Stomach (tissue), 9 donors: ENCODE measurements around the gene SPRY1. TPM values are rescaled to one million over a fixed set of nuclear protein-coding genes. Genes with fewer than 3 reads are reported as not detected.
A peak's percentile ranks its signal among the peaks of the same experiment; 100 is the strongest.

Source experiments
- DNase-seq, 2 donors: peaks; one replicate each; pipeline versions ENCODE4 v3.0.0 to v3.0.0-alpha.2; 2013 to 2019
- H3K27ac ChIP-seq, 5 donors: fragments of 200-600 bp in 4 of 5; sonication (generic) in 4 of 5; one replicate each; pipeline ENCODE4 v1.5.1; 2013 to 2019; ENCODE audit warnings: mild to moderate bottlenecking in 1 of 5, moderate library complexity in 1 of 5
- H3K27me3 ChIP-seq, 3 donors: fragments of 200-600 bp; sonication (generic); one replicate each; pipeline ENCODE4 v1.5.1; 2017 to 2019; ENCODE audit warnings: mixed run types in 1 of 3
- H3K36me3 ChIP-seq, 4 donors: fragments of 200-600 bp; sonication (generic); 1 replicate in 3 of 4; 2 replicates in 1 of 4; pipeline ENCODE4 v1.5.1; 2016 to 2019
- H3K4me1 ChIP-seq, 4 donors: fragments of 200-600 bp; sonication (generic); one replicate each; pipeline ENCODE4 v1.5.1; 2016 to 2019
- H3K4me3 ChIP-seq, 4 donors: fragments of 200-600 bp; sonication (generic) in 3 of 4; one replicate each; pipeline ENCODE4 v1.5.1; 2016 to 2019; ENCODE audit warnings: mild to moderate bottlenecking in 1 of 4
- H3K9me3 ChIP-seq, 4 donors: fragments of 200-600 bp; sonication (generic); one replicate each; pipeline ENCODE4 v1.5.1; 2016 to 2019
- EP300 ChIP-seq: sonication (generic); formaldehyde crosslinking; IDR thresholded peaks from one replicate; pipeline ENCODE4 v1.6.1; 2017; ENCODE audit warnings: antibody characterized with exemption
- POLR2A ChIP-seq, 4 donors: fragments of 450-650 bp; IDR thresholded peaks; one replicate each; pipeline ENCODE4 v1.6.1; 2016; ENCODE audit warnings: antibody characterized with exemption in 4 of 4, control low read depth in 2 of 4, mild to moderate bottlenecking in 1 of 4, moderate library complexity in 1 of 4
- POLR2AphosphoS5 ChIP-seq, 3 donors: sonication (generic); formaldehyde crosslinking; IDR thresholded peaks; one replicate each; pipeline ENCODE4 v1.6.1; 2016; ENCODE audit warnings: antibody characterized with exemption in 3 of 3
- WGBS, 5 donors: extraction: QIAGEN DNeasy Blood & Tissue Kit in 3 of 5; methylation state at CpG; one replicate each; pipeline versions ENCODE4 v1.1.5 to v1.1.7; 2013 to 2018; 5-methylcytosine and 5-hydroxymethylcytosine counted together
- intact Hi-C: fragments of 100-400 bp; cut with DNase I; formaldehyde crosslinking; loops from one replicate; pipeline ENCODE4 v1.15.1; 2023; ENCODE audit warnings: low total_unique reads
- polyA plus RNA-seq, 3 donors: library from polyadenylated mRNA; stranded (reverse); fragments of 200-250 nt; gene quantifications; one replicate each; pipeline ENCODE4 v1.2.3, GENCODE V29; 2013
- total RNA-seq, 5 donors: library from RNA; depleted of rRNA; stranded (reverse); fragments of >200 nt; gene quantifications; one replicate each; pipeline versions ENCODE4 v1.1.0 to v1.2.3, GENCODE V29; 2014 to 2016
- TF ChIP-seq, protein P1 (sequence below), 7 experiments: fragments of 450-650 bp in 4 of 7; fragments of 200-600 bp in 3 of 7; sonication (generic) in 3 of 7; IDR thresholded peaks; one replicate each; pipeline ENCODE4 v1.5.1; 2016 to 2019; ENCODE audit warnings: antibody characterized with exemption in 7 of 7, control low read depth in 2 of 7, mild to moderate bottlenecking in 1 of 7
- donor health status: healthy with polysubstance abuse.
- donor health status: Bipolar disorder and iron deficiency.
- donor health status: healthy.

SPRY1 gene
- total and polyA plus RNA-seq, 8 donors: 15.7 to 85.2 (median 49.3) TPM

DNA sequence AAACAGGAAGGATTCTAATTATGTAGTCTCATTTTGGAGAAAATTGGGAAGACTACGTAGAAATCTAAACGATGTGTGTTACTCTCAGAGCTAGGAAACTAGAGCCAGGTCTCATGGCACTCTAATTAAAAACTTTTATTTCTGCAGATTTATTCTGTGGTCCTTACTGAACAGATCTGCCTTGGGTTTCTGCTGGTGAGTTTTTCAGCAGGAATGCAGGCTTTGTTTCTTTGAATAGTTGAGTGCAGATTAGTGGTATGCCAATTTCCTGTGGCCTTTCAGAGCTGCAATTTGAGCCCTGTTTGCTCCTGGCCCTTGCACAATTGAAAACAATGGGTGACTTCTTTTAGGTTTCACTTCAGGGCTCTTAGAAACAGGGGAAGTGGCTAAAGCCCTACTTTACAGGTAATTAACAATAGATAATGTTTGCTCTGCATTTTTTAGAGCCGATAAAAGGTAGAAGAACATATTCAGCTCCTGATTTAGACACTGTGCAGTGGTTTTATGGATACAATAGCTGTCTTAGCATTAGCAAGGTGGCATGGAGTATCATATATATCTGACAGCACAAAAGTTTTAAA is 21.8 kb downstream of the SPRY1 start:
- intact Hi-C loops: no loop called here
- H3K27me3 ChIP-seq: no peaks in the 10 kb centered on the region
- H3K36me3 ChIP-seq: no peaks in the 10 kb centered on the region
- TF ChIP-seq POLR2AphosphoS5 (IDR thresholded peaks at IDR 0.05): peak in 1 of 3 donors; percentile 55
- TF ChIP-seq, protein P1, sequence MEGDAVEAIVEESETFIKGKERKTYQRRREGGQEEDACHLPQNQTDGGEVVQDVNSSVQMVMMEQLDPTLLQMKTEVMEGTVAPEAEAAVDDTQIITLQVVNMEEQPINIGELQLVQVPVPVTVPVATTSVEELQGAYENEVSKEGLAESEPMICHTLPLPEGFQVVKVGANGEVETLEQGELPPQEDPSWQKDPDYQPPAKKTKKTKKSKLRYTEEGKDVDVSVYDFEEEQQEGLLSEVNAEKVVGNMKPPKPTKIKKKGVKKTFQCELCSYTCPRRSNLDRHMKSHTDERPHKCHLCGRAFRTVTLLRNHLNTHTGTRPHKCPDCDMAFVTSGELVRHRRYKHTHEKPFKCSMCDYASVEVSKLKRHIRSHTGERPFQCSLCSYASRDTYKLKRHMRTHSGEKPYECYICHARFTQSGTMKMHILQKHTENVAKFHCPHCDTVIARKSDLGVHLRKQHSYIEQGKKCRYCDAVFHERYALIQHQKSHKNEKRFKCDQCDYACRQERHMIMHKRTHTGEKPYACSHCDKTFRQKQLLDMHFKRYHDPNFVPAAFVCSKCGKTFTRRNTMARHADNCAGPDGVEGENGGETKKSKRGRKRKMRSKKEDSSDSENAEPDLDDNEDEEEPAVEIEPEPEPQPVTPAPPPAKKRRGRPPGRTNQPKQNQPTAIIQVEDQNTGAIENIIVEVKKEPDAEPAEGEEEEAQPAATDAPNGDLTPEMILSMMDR (IDR thresholded peaks at IDR 0.05): no peak
- H3K4me1 ChIP-seq: peaks cover 9 to 50% (median 23%) of the 10 kb centered on the region in 4 donors
- H3K4me3 ChIP-seq: no peak overlapping the region
- WGBS, 5 donors: 14 to 29% (median 17%) methylated on average over 3 of the region's 3 CpGs
- peak overlapping the region in 4 of 5 donors; percentile 50 to 71 (median 60) for H3K27ac ChIP-seq
- no peaks in the 10 kb centered on the region for H3K9me3 ChIP-seq
- DNase-seq: peak; percentile 43 to 79

DNA sequence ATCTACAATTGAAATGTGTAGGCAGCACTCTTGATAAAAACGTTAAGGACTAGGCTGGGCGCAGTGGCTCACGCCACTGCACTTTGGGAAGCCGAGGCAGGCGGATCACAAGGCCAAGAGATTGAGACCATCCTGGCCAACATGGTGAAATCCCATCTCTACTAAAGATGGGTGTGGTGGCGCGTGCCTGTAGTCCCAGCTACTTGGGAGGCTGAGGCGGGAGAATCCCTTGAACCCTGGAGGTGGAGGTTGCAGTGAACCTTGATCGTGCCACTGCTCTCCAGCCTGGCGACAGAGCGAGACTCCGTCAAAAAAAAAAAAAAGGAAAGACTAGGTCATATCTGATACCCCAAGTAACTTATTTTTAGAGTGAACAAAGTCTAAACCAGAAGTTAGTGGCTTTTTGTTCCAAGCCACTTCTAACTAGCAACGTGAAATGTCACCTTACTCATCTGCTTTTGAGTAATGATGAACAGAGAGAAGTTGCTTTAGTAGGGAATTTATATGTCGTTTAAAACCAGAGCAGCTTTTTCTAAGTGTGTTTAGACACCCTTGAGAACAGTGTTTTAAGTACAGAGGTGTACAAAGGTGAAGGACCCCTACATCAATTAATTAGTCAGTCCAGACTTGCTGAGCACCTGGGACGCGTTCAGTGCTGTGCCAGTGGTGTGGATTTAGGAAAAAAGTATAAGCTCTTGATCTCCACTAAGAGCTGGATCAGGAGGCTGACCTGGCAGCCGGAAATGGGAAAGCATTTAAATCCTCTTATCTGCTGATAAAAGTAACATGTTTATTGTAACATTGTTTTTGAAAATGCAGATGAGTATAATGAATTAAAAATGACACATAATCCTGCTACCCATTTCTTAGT is 23.5 kb downstream of the SPRY1 start:
- TF ChIP-seq, protein P1 (IDR thresholded peaks at IDR 0.05): no peak
- TF ChIP-seq POLR2A (IDR thresholded peaks at IDR 0.05) (no peak), EP300 (no peak)
- WGBS, 5 donors: 55 to 71% (median 69%) methylated on average over 17 of the region's 17 CpGs
- intact Hi-C loops: no loop called here
- DNase-seq: peak in 1 of 2 donors; percentile 56
- Histone ChIP-seq H3K27me3 (no peaks in the 10 kb centered on the region), H3K9me3 (no peaks in the 10 kb centered on the region), H3K36me3 (no peaks in the 10 kb centered on the region), H3K27ac (peak overlapping the region in 1 of 5 donors; percentile 50), H3K4me3 (no peak overlapping the region), H3K4me1 (peaks cover 9 to 45% (median 21%) of the 10 kb centered on the region in 4 donors)

DNA sequence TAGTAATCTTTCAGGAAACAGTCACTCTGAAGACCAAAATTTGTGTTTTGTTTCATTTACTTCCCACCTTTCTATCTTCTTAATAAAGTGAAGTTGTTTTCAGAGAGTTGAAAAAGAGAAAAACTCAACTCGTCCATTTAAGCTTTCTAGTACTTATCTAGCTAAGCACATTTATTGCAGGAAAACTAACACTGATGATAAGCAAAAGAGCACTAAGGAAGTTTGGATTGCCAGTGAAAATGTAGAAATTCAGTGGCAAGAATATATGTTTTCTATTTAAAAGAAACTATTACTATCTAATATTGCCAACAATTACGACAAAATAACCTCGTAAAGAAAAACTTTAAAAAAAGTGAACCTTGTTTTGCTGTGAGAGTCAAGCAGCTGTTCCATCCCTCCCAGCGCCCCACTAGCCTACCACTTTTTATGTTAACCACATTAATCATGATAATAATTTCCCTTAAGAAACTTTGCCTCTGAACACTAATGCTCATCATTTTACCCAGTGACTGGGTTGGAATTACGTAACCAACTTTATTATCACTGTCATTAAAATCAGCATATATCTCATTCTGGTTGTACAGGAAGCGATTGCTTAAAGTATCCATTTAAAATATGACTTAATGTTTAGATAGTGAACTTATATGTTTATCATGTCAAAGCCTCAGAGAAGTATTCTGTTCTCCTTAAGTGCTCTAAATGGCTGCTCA is 24.8 kb downstream of the SPRY1 start:
- intact Hi-C loops: no loop called here
- DNase-seq: peak in 1 of 2 donors; percentile 47
- 49 to 60% (median 53%) methylated on average over 6 of the region's 6 CpGs for WGBS, 5 donors
- Histone ChIP-seq H3K4me3 (no peak overlapping the region), H3K27ac (peak overlapping the region in 2 of 5 donors; percentile 18 to 31), H3K9me3 (no peaks in the 10 kb centered on the region), H3K36me3 (no peaks in the 10 kb centered on the region), H3K4me1 (peaks cover 9 to 33% (median 21%) of the 10 kb centered on the region in 4 donors), H3K27me3 (no peaks in the 10 kb centered on the region)
- TF ChIP-seq EP300: no peak
- no peak for TF ChIP-seq POLR2AphosphoS5 (IDR thresholded peaks at IDR 0.05)
- no peak for TF ChIP-seq POLR2A (IDR thresholded peaks at IDR 0.05)
- TF ChIP-seq, protein P1 (IDR thresholded peaks at IDR 0.05): no peak
